Tibial nerve (tissue), 4 donors: ENCODE measurements around the gene FLOT2.

Experiments used
- EP300 ChIP-seq, 2 donors: sonication (generic); formaldehyde crosslinking; IDR thresholded peaks; one replicate each; pipeline ENCODE4 v1.6.1; 2017; ENCODE audit warnings: antibody characterized with exemption in 2 of 2, mild to moderate bottlenecking in 1 of 2
- POLR2A ChIP-seq, 2 donors: fragments of 450-650 bp; IDR thresholded peaks; one replicate each; pipeline ENCODE4 v1.6.1; 2017; ENCODE audit warnings: antibody characterized with exemption in 2 of 2, mild to moderate bottlenecking in 2 of 2, moderate library complexity in 2 of 2
- TF ChIP-seq, protein P1 (sequence below), 5 experiments: fragments of 200-600 bp in 3 of 5; fragments of 450-650 bp in 2 of 5; sonication (generic) in 3 of 5; IDR thresholded peaks; one replicate each; pipeline ENCODE4 v1.5.1; 2016 to 2019; ENCODE audit warnings: antibody characterized with exemption in 5 of 5, mild to moderate bottlenecking in 3 of 5, moderate library complexity in 2 of 5

DNA sequence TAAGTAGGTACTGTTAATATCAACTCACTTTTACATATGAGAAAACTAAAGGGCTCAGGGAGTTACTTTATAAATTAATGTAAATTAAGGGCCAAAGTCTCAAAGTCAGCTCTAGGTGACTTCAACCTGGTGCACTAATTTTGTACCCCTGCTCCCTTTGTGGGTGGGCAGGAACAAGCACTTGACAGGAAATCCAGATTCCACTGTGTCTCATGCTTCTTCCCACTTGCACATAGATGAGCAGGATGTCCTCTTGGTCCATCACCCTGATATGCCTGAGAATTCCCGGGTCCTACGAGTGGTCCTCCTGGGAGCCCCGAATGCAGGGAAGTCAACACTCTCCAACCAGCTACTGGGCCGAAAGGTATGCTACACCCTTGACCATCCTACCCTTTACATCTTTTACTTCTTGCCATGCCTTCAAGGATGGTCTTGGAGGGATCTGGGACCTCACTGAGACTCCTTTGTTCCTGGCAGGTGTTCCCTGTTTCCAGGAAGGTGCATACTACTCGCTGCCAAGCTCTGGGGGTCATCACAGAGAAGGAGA, 41.4 kb downstream of the FLOT2 start:
- TF ChIP-seq, protein P1, sequence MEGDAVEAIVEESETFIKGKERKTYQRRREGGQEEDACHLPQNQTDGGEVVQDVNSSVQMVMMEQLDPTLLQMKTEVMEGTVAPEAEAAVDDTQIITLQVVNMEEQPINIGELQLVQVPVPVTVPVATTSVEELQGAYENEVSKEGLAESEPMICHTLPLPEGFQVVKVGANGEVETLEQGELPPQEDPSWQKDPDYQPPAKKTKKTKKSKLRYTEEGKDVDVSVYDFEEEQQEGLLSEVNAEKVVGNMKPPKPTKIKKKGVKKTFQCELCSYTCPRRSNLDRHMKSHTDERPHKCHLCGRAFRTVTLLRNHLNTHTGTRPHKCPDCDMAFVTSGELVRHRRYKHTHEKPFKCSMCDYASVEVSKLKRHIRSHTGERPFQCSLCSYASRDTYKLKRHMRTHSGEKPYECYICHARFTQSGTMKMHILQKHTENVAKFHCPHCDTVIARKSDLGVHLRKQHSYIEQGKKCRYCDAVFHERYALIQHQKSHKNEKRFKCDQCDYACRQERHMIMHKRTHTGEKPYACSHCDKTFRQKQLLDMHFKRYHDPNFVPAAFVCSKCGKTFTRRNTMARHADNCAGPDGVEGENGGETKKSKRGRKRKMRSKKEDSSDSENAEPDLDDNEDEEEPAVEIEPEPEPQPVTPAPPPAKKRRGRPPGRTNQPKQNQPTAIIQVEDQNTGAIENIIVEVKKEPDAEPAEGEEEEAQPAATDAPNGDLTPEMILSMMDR (IDR thresholded peaks at IDR 0.05) = no peak
- no peak for TF ChIP-seq POLR2A (IDR thresholded peaks at IDR 0.05)
- TF ChIP-seq EP300 (IDR thresholded peaks at IDR 0.05) = no peak
